ENCODE measurements around the gene CMC1.
"Not testable (repeated sequence)": the region's sequence is repeated elsewhere in the genome, so short reads cannot be mapped to it uniquely, and the experiment has no call there.

The CMC1 gene

GRCh38 chr3:28241221-28242160 lies at the start of gene CMC1:
Gene CMC1 (plus strand): TSS chr3:28241619. CDS start chr3:28241794, 175 bp downstream.
- no peak for FAIRE-seq

GRCh38 chr3:28198161-28198560 lies 43.3 kb upstream of the CMC1 start:
- no peak for FAIRE-seq

- no peak for FAIRE-seq
Observed at GRCh38 chr3:28198974-28199373, 42.4 kb upstream of the CMC1 start.

GRCh38 chr3:28199643-28200042 lies 41.8 kb upstream of the CMC1 start:
- not testable (repeated sequence) for FAIRE-seq

GRCh38 chr3:28200366-28200848 lies 41.0 kb upstream of the CMC1 start:
- FAIRE-seq: not testable (repeated sequence)

GRCh38 chr3:28206479-28206878 lies 34.9 kb upstream of the CMC1 start:
- no peak for FAIRE-seq

- no peak for FAIRE-seq
Observed at GRCh38 chr3:28207000-28207733, 34.3 kb upstream of the CMC1 start.

GRCh38 chr3:28210968-28211713 lies 30.3 kb upstream of the CMC1 start:
- no peak for FAIRE-seq

- no peak for FAIRE-seq
Observed at GRCh38 chr3:28212681-28213080, 28.7 kb upstream of the CMC1 start.

- FAIRE-seq: no peak
Observed at GRCh38 chr3:28215407-28215806, 26.0 kb upstream of the CMC1 start.

- FAIRE-seq: no peak
Observed at GRCh38 chr3:28218071-28218916, 23.1 kb upstream of the CMC1 start.

- no peak for FAIRE-seq
Observed at GRCh38 chr3:28218917-28219198, 22.6 kb upstream of the CMC1 start.

GRCh38 chr3:28224430-28224829 lies 17.0 kb upstream of the CMC1 start:
- no peak for FAIRE-seq

GRCh38 chr3:28226020-28226419 lies 15.4 kb upstream of the CMC1 start:
- FAIRE-seq: no peak

GRCh38 chr3:28228623-28229022 lies 12.8 kb upstream of the CMC1 start:
- no peak for FAIRE-seq

GRCh38 chr3:28232659-28233058 lies 8.8 kb upstream of the CMC1 start:
- no peak for FAIRE-seq

GRCh38 chr3:28234454-28234853 lies 7.0 kb upstream of the CMC1 start:
- FAIRE-seq: no peak

- FAIRE-seq: no peak
Observed at GRCh38 chr3:28239108-28239507, 2.3 kb upstream of the CMC1 start.

GRCh38 chr3:28240441-28240840 lies 978 bp upstream of the CMC1 start:
- FAIRE-seq: no peak

- no peak for FAIRE-seq
Observed at GRCh38 chr3:28242519-28242918, 1.1 kb downstream of the CMC1 start.

GRCh38 chr3:28243424-28244106 lies 2.1 kb downstream of the CMC1 start:
- no peak for FAIRE-seq

GRCh38 chr3:28244491-28244890 lies 3.1 kb downstream of the CMC1 start:
- no peak for FAIRE-seq
